Measurements from ENCODE around the gene SPEF1. TPM values are rescaled to one million over a fixed set of nuclear protein-coding genes. Genes with fewer than 3 reads are reported as not detected.
A peak's percentile ranks its signal among the peaks of the same experiment; 100 is the strongest.

The SPEF1 gene
- total RNA-seq, 4 donors from 2014 or later, result not detected

- Histone ChIP-seq H3K4me3 (no peak overlapping the region), H3K4me1 (peaks cover 0 to 5% of the 10 kb centered on the region in 2 donors), H3K27me3 (no peaks in the 10 kb centered on the region), H3K36me3 (no peaks in the 10 kb centered on the region), H3K9me3 (no peaks in the 10 kb centered on the region), H3K27ac (no peak overlapping the region)
- DNase-seq (no peak), ATAC-seq (no peak)
- no peak for TF ChIP-seq CTCF (IDR thresholded peaks at IDR 0.05 in 4 of 5, conservative IDR thresholded peaks at IDR 0.05 in 1 of 5)
- TF ChIP-seq POLR2A (IDR thresholded peaks at IDR 0.05), result no peak
- intact Hi-C loops (cut with DNase I; ENCODE audit: low total_unique reads) (no loop called here), in situ Hi-C loops (cut with MboI; ENCODE audit: low sequenced_read_pairs in 4 of 4) (no loop called here)
Measured at GRCh38 chr20:3800256-3800877, 19.1 kb upstream of the SPEF1 start.

GRCh38 chr20:3798908-3799248 is 17.6 kb upstream of the SPEF1 start:
- TF ChIP-seq POLR2A (IDR thresholded peaks at IDR 0.05) (no peak), CTCF (IDR thresholded peaks at IDR 0.05 in 4 of 5, conservative IDR thresholded peaks at IDR 0.05 in 1 of 5) (no peak)
- in situ Hi-C loops (cut with MboI; ENCODE audit: low sequenced_read_pairs in 4 of 4), result no loop called here
- DNase-seq, result no peak
- H3K9me3 ChIP-seq, result no peaks in the 10 kb centered on the region
- peaks cover 0 to 5% of the 10 kb centered on the region in 2 donors for H3K4me1 ChIP-seq
- no peaks in the 10 kb centered on the region for H3K36me3 ChIP-seq
- intact Hi-C loops (cut with DNase I; ENCODE audit: low total_unique reads), result no loop called here
- no peak for ATAC-seq
- no peak overlapping the region for H3K4me3 ChIP-seq
- H3K27ac ChIP-seq, result peak overlapping the region in 1 of 4 donors; percentile 48
- H3K27me3 ChIP-seq, result no peaks in the 10 kb centered on the region

GRCh38 chr20:3798373-3798768 is 17.1 kb upstream of the SPEF1 start:
- Histone ChIP-seq H3K4me1 (peaks cover 0 to 5% of the 10 kb centered on the region in 2 donors), H3K36me3 (no peaks in the 10 kb centered on the region), H3K27me3 (no peaks in the 10 kb centered on the region), H3K9me3 (no peaks in the 10 kb centered on the region), H3K4me3 (no peak overlapping the region), H3K27ac (peak overlapping the region in 1 of 4 donors; percentile 48)
- intact Hi-C loops (cut with DNase I; ENCODE audit: low total_unique reads) (no loop called here), in situ Hi-C loops (cut with MboI; ENCODE audit: low sequenced_read_pairs in 4 of 4) (no loop called here)
- ATAC-seq (no peak), DNase-seq (no peak)
- no peak for TF ChIP-seq POLR2A (IDR thresholded peaks at IDR 0.05)
- TF ChIP-seq CTCF (IDR thresholded peaks at IDR 0.05 in 4 of 5, conservative IDR thresholded peaks at IDR 0.05 in 1 of 5), result no peak

- Histone ChIP-seq H3K4me1 (peaks cover 0 to 5% of the 10 kb centered on the region in 2 donors), H3K36me3 (no peaks in the 10 kb centered on the region), H3K27ac (peak overlapping the region in 3 of 4 donors; percentile 13 to 48 (median 24)), H3K27me3 (no peaks in the 10 kb centered on the region), H3K9me3 (no peaks in the 10 kb centered on the region), H3K4me3 (peak overlapping the region in 1 of 4 donors; percentile 0)
- ATAC-seq, result no peak
- TF ChIP-seq CTCF (IDR thresholded peaks at IDR 0.05 in 4 of 5, conservative IDR thresholded peaks at IDR 0.05 in 1 of 5) (no peak), POLR2A (IDR thresholded peaks at IDR 0.05) (no peak)
- in situ Hi-C loops (cut with MboI; ENCODE audit: low sequenced_read_pairs in 4 of 4), result no loop called here
- intact Hi-C loops (cut with DNase I; ENCODE audit: low total_unique reads), result no loop called here
- DNase-seq, result no peak
Measured at GRCh38 chr20:3797592-3798372, 16.5 kb upstream of the SPEF1 start.

Measured in gastrocnemius medialis (tissue), 4 donors.